HG03097 (cell line): ENCODE data around the gene COPS6.

Source experiments
- ATAC-seq: cut with Tn5 transposase; IDR thresholded peaks from one replicate; pipeline ENCODE4 v1.9.1; 2021; ENCODE audit not compliant: unreplicated experiment, low FRiP score

The COPS6 gene

GRCh38 chr7:100088621-100089457, at the start of gene COPS6:
Gene COPS6, plus strand, starts transcription at chr7:100088969. Its CDS starts 22 bp downstream, at chr7:100088991.
- no peak for ATAC-seq

DNA sequence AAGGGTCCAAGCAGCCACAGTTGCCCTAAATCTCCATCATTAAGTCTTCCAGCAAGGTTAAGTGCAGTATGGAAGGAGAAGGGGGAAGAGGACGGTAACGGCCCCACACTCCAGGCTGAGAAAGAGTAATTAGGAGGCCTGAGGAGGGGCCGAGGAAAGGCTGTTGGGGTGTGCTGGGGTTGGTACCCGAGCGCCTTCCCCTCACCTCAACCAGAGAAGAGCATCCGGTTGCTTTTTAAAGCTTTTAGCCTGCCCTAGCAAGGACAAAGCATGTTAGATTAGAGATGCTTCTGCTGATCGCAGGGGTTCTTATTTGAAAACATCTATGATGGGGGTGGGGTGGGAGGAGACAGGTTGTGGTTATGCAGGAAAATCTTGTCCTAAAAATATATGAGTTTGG, 48.2 kb upstream of the COPS6 start:
- ATAC-seq = no peak

GRCh38 chr7:100044718-100045117, 44.1 kb upstream of the COPS6 start:
- ATAC-seq = no peak

DNA sequence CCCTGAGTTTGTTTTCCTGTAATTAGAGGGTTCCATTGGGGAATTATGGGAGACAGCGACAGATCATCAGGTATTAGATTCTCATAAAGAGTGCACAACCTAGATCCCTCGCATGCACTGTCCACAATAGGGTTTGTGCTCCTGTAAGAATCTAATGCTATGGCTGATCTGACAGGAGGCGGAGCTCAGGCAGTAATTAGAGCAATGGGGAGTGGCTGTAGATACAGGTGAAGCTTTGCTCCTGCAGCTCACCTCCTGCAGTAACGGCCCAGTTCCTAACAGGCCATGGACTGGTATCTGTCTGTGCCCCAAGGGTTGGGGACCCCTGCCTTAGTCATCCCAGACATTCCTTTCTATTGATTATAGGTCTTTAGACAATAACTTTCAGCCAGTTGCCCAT, 40.1 kb upstream of the COPS6 start:
- no peak for ATAC-seq

DNA sequence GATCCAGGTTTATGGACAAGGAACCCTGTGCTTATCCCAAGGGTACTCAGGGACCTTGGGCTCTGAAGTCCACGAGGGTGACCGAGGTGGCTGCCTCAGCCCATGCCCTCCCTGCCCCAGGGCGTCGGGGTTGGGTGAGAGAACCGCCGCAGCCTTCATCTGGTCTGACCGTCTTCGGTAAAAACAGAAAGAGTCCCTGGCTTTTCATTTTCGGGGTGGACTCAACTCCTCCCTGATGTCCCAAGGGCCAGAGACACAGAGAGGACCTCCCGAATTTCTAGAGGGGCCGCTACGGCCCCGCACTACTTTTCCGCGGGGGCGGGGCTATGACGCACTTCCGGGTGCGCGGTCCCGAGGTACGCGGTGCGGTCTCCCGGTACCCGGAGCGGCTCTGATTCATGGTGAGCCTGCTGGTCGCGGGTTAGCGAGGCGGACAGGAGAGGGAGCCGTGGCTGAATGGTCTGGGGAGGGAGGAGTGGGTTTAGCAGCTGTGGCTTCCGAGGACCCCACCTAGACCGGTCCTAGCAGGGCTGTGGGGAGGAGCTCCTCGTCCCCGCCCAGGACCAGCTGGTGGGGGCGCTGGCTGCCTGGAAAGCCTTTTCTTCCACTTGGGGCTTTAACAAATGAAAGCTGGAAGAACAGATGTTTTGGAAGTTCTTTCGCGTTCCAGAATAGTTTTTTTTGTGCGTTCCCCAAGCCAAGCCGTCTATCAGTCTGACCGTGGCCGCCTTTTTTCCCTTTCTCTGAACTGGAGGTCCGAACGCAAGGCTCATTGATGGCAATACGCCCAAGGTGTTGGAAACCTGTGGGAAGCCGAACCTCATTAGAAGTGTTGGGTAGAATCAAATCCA, 39.1 kb upstream of the COPS6 start, which contains the start of gene ZSCAN21:
TSS of gene ZSCAN21 (plus strand) at position 334 of the 851 bp plus-strand sequence. CDS start 7,233 bp downstream, outside the sequence.
- ATAC-seq = peak; percentile 60

DNA sequence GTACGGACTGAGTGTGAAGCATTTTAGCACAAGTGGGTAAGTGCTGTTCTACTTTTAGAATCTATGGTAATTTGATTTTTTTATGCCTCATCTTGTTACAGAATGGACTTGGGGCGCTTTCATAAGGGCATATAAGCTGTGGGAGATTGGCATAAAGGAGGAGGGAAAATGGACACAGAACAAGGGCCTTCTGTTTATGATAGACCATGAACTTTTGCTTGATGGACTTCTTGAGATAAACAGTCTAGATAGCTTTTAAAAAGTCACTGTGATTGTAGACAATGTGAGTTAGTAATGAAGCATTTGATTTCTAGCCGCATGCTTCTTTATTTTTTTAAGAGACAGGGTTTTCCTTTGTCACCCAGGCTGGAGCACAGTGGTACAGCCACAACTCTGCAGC, 37.2 kb upstream of the COPS6 start:
- no peak for ATAC-seq

DNA sequence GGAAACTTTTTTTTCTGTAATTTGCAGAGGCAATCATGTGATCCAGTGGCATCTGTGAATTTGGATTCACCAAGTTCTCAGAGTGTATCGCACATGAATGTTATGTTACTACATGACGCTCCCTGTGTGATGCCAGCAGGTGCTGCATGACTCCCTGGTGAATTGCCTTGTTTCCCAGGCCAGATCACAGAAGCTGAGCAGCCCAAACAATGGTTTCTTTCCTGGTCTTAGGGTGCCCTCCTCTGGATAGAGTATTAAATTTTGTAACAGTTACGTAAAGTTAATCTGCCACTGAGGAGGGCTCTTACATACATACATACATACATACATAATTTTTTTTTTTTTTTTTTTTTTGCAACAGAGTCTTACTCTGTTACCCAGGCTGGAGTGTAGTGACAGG, 35.6 kb upstream of the COPS6 start:
- no peak for ATAC-seq

GRCh38 chr7:100057006-100057405, 31.8 kb upstream of the COPS6 start:
- ATAC-seq = no peak

DNA sequence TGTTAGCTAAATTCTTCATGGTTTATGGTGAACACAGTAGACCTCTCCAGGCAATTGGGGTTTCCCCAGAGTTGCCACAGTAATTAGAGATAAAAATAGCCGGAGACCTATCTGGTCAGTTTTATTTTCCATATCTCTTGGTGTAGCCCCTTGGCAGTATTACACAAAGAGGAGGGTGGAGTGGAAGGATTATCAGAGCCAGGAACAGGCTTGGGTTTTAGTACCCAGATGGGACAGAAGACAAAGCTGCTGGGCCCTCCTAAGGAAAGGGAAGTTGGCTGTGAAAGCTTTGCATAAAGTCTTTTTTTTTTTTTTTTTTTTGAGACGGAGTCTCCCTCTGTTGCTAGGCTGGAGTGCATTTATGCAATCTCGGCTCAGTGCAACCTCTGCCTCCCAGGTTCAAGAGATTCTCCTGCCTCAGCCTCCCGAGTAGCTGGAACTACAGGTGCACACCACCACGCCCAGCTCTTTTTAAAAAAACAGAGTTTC, 29.5 kb upstream of the COPS6 start:
- no peak for ATAC-seq

DNA sequence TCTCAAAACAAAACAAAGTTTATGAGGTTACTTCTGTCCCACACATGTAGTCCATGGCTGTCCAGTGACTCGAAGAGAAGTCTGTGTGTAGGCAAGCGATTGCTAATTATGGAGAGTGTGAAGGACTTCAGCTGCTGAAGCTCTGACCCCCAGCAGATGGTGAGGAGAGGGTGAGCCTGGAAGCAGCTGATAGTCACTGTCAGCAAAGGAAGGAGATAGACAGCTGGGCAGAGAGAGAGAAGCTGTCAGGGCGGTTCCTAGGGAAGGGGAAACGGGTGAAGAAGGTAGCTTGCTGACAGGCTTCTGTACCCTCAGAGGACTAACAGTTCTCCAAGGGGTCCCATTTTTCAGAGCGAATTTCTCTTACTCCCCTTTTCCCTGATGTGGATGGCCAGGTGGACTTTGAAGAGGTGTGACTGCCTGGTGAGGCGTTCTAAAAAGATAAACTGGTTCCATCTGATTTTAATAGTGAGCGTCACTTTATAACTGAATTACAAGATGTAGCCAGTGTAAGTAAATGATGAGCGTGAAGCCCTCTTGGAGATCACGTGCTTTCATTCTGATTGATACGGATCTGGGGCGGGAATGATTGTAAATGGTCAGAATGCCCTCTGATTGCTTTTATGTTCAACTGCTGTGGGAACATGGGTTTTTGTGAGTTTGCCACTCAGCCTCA, 27.1 kb upstream of the COPS6 start:
- ATAC-seq = no peak

GRCh38 chr7:100063376-100063775, 25.4 kb upstream of the COPS6 start:
- no peak for ATAC-seq

GRCh38 chr7:100064162-100064561, 24.6 kb upstream of the COPS6 start:
- ATAC-seq = no peak

DNA sequence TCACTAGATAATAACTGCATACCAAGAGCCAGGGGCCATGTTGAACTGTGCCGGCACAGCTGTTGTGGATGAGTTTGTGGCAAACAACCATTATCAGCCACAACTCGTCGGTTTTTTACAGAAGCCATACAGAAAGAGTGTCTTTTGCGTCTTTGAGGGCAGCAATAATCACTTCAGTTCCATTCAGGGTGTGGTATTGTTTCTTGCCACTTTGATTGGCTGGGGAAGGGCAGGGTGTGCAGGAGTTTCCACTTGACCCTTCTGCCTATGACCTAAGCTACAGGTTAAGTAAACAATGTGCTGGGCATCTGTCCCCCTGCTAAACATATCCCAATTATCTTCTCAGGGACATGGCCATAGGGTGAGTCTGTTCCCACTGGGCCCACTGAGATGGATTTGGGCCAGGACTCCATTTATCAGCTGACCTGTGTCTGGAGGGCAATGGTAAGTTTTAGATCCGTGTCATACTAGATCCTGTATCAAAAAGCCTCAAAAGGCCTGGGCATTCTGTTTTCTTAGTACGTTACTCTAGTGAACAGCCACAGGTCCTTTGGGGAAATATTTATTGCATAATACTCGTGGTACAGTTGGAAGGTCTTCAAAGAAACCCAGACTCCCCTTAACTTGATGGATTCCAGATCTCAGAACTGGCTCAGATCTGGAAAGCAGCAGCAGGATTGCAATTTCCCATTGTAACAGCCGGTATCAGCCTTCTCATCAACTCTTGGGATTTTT, 23.1 kb upstream of the COPS6 start:
- no peak for ATAC-seq

DNA sequence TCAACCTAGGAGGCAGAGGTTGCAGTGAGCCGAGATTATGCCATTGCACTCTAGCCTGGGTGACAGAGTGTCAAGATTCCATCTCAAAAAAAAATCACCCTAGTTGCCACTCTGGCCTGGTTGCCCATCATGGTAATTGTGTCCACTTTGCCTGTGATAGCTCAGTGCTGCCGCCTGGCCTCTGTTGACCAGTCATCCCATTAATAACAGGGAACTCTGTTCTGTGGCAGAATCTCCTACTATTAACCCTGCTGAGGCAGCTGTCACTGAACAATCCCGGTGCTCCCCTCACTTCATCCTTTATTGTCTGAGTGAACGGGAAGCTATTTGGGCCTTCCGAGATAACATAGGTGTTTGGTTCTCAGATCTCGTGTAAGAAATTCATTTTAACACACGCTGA, 21.8 kb upstream of the COPS6 start:
- no peak for ATAC-seq

GRCh38 chr7:100069991-100070390, 18.8 kb upstream of the COPS6 start:
- ATAC-seq = no peak

- ATAC-seq = no peak
Measured at GRCh38 chr7:100071018-100071723, 17.6 kb upstream of the COPS6 start.

DNA sequence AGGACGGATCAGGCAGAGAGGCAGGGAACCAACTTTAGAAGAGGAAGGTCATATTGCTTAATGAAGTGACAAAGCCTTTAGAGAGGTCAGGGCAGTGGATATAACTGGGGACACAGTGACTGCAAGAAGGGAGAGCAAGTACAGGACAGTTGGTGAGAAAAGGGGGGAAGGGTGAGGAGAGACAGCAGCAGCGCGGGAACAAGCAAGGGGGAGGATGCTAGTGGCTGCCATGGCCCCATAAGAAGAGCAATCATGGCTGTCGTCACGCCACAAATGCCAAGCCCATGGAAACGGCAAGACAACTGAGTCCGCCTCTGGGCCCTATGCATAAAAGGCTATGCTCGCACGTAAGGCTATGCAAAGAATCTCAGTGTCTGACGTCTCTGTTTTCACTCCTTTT, 16.3 kb upstream of the COPS6 start:
- no peak for ATAC-seq

DNA sequence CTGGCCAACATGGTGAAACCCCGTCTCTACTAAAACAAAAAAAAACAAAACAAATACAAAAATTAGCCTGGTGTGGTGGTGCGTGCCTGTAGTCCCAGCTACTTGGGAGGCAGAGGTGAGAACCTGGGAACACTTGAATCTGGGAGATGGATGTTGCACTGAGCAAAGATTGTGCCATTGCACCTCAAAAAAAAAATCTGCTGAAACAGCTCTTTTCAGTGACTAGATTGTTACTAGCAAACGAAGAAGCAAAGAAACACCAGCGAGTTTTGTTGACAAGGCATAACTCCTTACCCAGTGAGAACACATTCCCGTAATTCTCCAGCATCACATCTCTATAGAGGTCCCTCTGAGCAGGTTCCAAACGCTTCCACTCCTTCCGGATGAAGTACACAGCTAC, 13.9 kb upstream of the COPS6 start:
- no peak for ATAC-seq

- no peak for ATAC-seq
Measured at GRCh38 chr7:100075418-100075817, 13.4 kb upstream of the COPS6 start.

- no peak for ATAC-seq
Measured at GRCh38 chr7:100077205-100077604, 11.6 kb upstream of the COPS6 start.
